C4-2B (cell line): ENCODE data around the gene EVI5L.

Experiments used
- CTCF ChIP-seq: fragments of 450-650 bp; conservative IDR thresholded peaks from 2 replicates; pipeline ENCODE4 v1.5.1; 2017; ENCODE audit warnings: mild to moderate bottlenecking
- ZFX ChIP-seq: fragments of 450-650 bp; IDR thresholded peaks from 2 replicates; pipeline ENCODE4 v1.6.1; 2017

GRCh38 chr19:7849631-7849999 lies 19.6 kb downstream of the EVI5L start:
- TF ChIP-seq CTCF = no peak
- no peak for TF ChIP-seq ZFX
